GM12878 (cell line): ENCODE data around the gene ADAMTSL1. TPM values are rescaled to one million over a fixed set of nuclear protein-coding genes. Genes with fewer than 3 reads are reported as not detected.

Experiments used
- ATAC-seq: fragments of 200-7000 bp; cut with Tn5 transposase; 3 replicates; pipeline ENCODE4 v1.9.1; 2020; ENCODE audit warnings: mild to moderate bottlenecking, moderate library complexity
- BruUV-seq: library from RNA; stranded (reverse); fragments of 400-500 nt; replicated peaks from 2 replicates; lab custom pipeline; 2021; lab: Mats Ljungman, UMichigan
- CTCF ChIA-PET: fragments of 300-600 bp; sonication (Branson Sonifier 250); formaldehyde crosslinking; extraction: SDS; loops from one replicate; lab custom pipeline; 2021; ENCODE audit warnings: inconsistent platforms; lab: Yijun Ruan, JAX
- POLR2A ChIA-PET: fragments of 350-600 bp; formaldehyde crosslinking; extraction: SDS; loops from one replicate; lab custom pipeline; 2021; ENCODE audit warnings: inconsistent platforms; lab: Charles Lee
- RAD21 ChIA-PET: fragments of 300-600 bp; sonication (Branson Sonifier 250); formaldehyde crosslinking; loops from one replicate; lab custom pipeline; 2023; ENCODE audit warnings: antibody characterized with exemption; ENCODE audit not compliant: unreplicated experiment; lab: Charles Lee
- SMC1A ChIA-PET: fragments of 300-600 bp; sonication (Branson Sonifier 250); formaldehyde crosslinking; loops from one replicate; lab custom pipeline; 2023; ENCODE audit not compliant: unreplicated experiment, uncharacterized antibody; lab: Charles Lee
- DNase-seq: peaks from one replicate; pipeline ENCODE4 v3.0.0-alpha.2; 2011; ENCODE audit warnings: low read depth, low spot score
- FAIRE-seq: peaks from 3 replicates; lab custom pipeline; 2011; peaks lifted over from hg19 to GRCh38; lab: Jason Lieb, UNC
- H2AFZ ChIP-seq: 2 replicates; pipeline ENCODE4 v1.6.0; 2011; ENCODE audit warnings: low read depth, low read length, control low read depth; ENCODE audit not compliant: control insufficient read depth
- H3K27ac ChIP-seq: 2 replicates; pipeline ENCODE4 v1.5.1; 2011; ENCODE audit warnings: control low read depth; ENCODE audit not compliant: control insufficient read depth, insufficient read depth
- H3K27me3 ChIP-seq, 2 experiments: replicated peaks in 1 of 2; 2 replicates each; pipeline versions ENCODE4 v1.6.0 to v1.6.1; 2011; ENCODE audit warnings: low read length in 1 of 2; ENCODE audit not compliant: control insufficient read depth in 2 of 2, insufficient read depth in 2 of 2
- H3K36me3 ChIP-seq, 2 experiments: 2 replicates each; pipeline ENCODE4 v1.5.1; 2011; ENCODE audit warnings: low read length in 1 of 2; ENCODE audit not compliant: control insufficient read depth in 2 of 2, insufficient read depth in 2 of 2
- H3K4me1 ChIP-seq: 2 replicates; pipeline ENCODE4 v1.6.1; 2011; ENCODE audit warnings: mild to moderate bottlenecking, low read length, moderate library complexity, mixed read lengths; ENCODE audit not compliant: control insufficient read depth, insufficient read depth
- H3K4me2 ChIP-seq: 2 replicates; pipeline ENCODE4 v1.6.0; 2011; ENCODE audit warnings: control low read depth; ENCODE audit not compliant: control insufficient read depth, insufficient read depth
- H3K4me3 ChIP-seq: fragments of 200-600 bp; sonication (generic); 2 replicates; pipeline ENCODE4 v1.5.1; 2016
- H3K79me2 ChIP-seq: 2 replicates; pipeline ENCODE4 v1.6.0; 2011; ENCODE audit warnings: low read length; ENCODE audit not compliant: control insufficient read depth, insufficient read depth
- H3K9ac ChIP-seq: 2 replicates; pipeline ENCODE4 v1.8.0; 2011; ENCODE audit warnings: low read length, control low read depth, mixed read lengths; ENCODE audit not compliant: control insufficient read depth, insufficient read depth
- H3K9me3 ChIP-seq: replicated peaks from 3 replicates; pipeline ENCODE4 v1.5.1; 2011; ENCODE audit warnings: mild to moderate bottlenecking, low read length; ENCODE audit not compliant: control insufficient read depth, insufficient read depth
- H4K20me1 ChIP-seq: 2 replicates; pipeline ENCODE4 v1.6.0; 2011; ENCODE audit not compliant: control insufficient read depth, insufficient read depth
- ASH2L ChIP-seq: fragments of 300-600, 200-600 bp; sonication (generic); IDR thresholded peaks from 2 replicates; pipeline ENCODE4 v1.6.1; 2017; ENCODE audit warnings: low read depth, mild to moderate bottlenecking, borderline replicate concordance
- CEBPB ChIP-seq, 2 experiments: fragments of 150-350 bp in 1 of 2; IDR thresholded peaks; 2 replicates each; pipeline ENCODE4 v1.6.1; 2012 to 2014; ENCODE audit warnings: low read depth in 2 of 2, low read length in 2 of 2, borderline replicate concordance in 1 of 2, inconsistent platforms in 1 of 2
- CHD2 ChIP-seq: IDR thresholded peaks from 2 replicates; pipeline ENCODE4 v1.6.1; 2011; ENCODE audit warnings: low read depth, low read length, improper control_type of control experiment, borderline replicate concordance
- FOXK2 ChIP-seq: fragments of 450-650 bp; IDR thresholded peaks from 2 replicates; pipeline ENCODE4 v1.6.1; 2017; ENCODE audit warnings: mild to moderate bottlenecking, moderate library complexity
- IKZF2 ChIP-seq, 2 experiments: fragments of 450-650 bp; IDR thresholded peaks; 2 replicates each; pipeline ENCODE4 v1.6.1; 2017; ENCODE audit warnings: mild to moderate bottlenecking in 2 of 2, moderate library complexity in 2 of 2
- NR2C1 ChIP-seq: fragments of 450-650 bp; IDR thresholded peaks from 2 replicates; pipeline ENCODE4 v1.6.1; 2017; ENCODE audit warnings: antibody characterized with exemption, mild to moderate bottlenecking, moderate library complexity
- NR2C2 ChIP-seq: IDR thresholded peaks from 2 replicates; pipeline ENCODE4 v1.6.1; 2011; ENCODE audit warnings: borderline replicate concordance, low read depth; ENCODE audit not compliant: control insufficient read depth, insufficient read length
- NR2F1 ChIP-seq: fragments of 450-650 bp; conservative IDR thresholded peaks from 2 replicates; pipeline ENCODE4 v1.6.1; 2017; ENCODE audit warnings: mild to moderate bottlenecking
- RAD21 ChIP-seq: IDR thresholded peaks from 2 replicates; pipeline ENCODE4 v1.6.1; 2011; ENCODE audit warnings: mild to moderate bottlenecking, low read depth, low read length, moderate library complexity; ENCODE audit not compliant: insufficient read depth
- RCOR1 ChIP-seq: conservative IDR thresholded peaks from 2 replicates; pipeline ENCODE4 v1.6.1; 2012; ENCODE audit warnings: low read depth, low read length, improper control_type of control experiment
- SP1 ChIP-seq: IDR thresholded peaks from one replicate; pipeline ENCODE4 v1.6.1; 2011; ENCODE audit warnings: low read depth, low read length
- TAF1 ChIP-seq: IDR thresholded peaks from 2 replicates; pipeline ENCODE4 v1.6.1; 2011; ENCODE audit warnings: mild to moderate bottlenecking, low read depth, low read length, borderline replicate concordance
- TCF3 ChIP-seq: IDR thresholded peaks from 2 replicates; pipeline ENCODE4 v1.6.1; 2012; ENCODE audit warnings: low read depth, mild to moderate bottlenecking, low read length, borderline replicate concordance; ENCODE audit not compliant: insufficient read depth
- ZNF217 ChIP-seq: fragments of 450-650 bp; IDR thresholded peaks from 2 replicates; pipeline ENCODE4 v1.6.1; 2017; ENCODE audit warnings: antibody characterized with exemption, mild to moderate bottlenecking
- ZZZ3 ChIP-seq: IDR thresholded peaks from 2 replicates; pipeline ENCODE4 v1.6.1; 2011; ENCODE audit warnings: low read depth; ENCODE audit not compliant: control insufficient read depth, insufficient read length
- WGBS: methylation state at CpG from one replicate; pipeline ENCODE4 v1.1.6; 2016; ENCODE audit warnings: low lambda C conversion rate; ENCODE audit not compliant: insufficient replicate concordance, insufficient coverage; ENCODE audit errors: missing lambda C conversion rate; 5-methylcytosine and 5-hydroxymethylcytosine counted together
- in situ Hi-C: fragments of 300-500 bp; cut with MboI; formaldehyde crosslinking; loops from 9 replicates; pipeline ENCODE4 v1.14.3; 2018; ENCODE audit warnings: mixed read lengths
- intact Hi-C: fragments of 100-400 bp; cut with micrococcal nuclease; formaldehyde crosslinking; loops from one replicate; pipeline ENCODE4 v1.14.2; 2022; ENCODE audit not compliant: unreplicated experiment
- polyA plus RNA-seq, 11 experiments: library from polyadenylated mRNA; depleted of rRNA in 4 of 11; unstranded in 6 of 11; stranded (reverse) in 5 of 11; fragments of >200 nt; fragmentation: Nextera tagmentation in 4 of 11; fragmentation: Illumina TruSeq in 1 of 11; extraction: Ambion mirVana in 4 of 11; extraction: Trizol in 1 of 11; gene quantifications; 1 replicate in 1 of 11; 2 replicates in 10 of 11; pipeline versions ENCODE4 v1.2.1 to v1.2.3, GENCODE V29; 2011 to 2016; ENCODE audit warnings: inconsistent platforms in 2 of 11, missing spikeins in 2 of 11, low read depth in 1 of 11
- total RNA-seq, 4 experiments: library from RNA; depleted of rRNA in 3 of 4; stranded (reverse); fragments of >200 nt in 3 of 4; fragmentation: Illumina TruSeq in 1 of 4; extraction: Trizol in 1 of 4; gene quantifications; 2 replicates each; pipeline versions ENCODE4 v1.2.1 to v1.2.3, GENCODE V29; 2013 to 2021

ADAMTSL1 gene
- total and polyA plus RNA-seq, 10 of the 15 experiments (the other 5 are each of a cell fraction or from before 2014, with no cell fraction given), result 0.01 to 0.10 (median 0.07) TPM; not detected in 6

DNA sequence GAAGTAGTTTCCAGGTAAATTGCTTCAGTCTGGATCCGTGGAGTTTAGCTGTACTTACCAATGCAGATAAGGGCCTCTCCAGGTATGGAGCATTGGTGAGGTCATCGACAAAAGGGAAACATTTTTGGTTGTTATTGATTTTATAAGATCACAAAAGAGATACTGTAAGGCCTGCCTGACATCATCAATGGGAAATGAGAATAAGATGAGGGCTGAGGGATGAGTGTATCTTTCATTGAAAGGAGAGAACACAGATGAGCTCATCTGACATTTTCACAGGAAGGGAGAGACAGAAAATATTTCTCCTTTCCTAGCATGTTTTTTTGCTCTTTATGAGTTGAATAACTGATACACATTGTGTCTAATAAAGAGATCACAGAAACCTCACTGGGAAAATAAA is 325.5 kb downstream of the ADAMTSL1 start:
- WGBS, result 0% methylated on average over 2 of the region's 2 CpGs
- H4K20me1 ChIP-seq, result no peaks in the 10 kb centered on the region
- no peaks in the 10 kb centered on the region for H3K9me3 ChIP-seq
- H3K27ac ChIP-seq, result no peak overlapping the region
- no peak overlapping the region for H2AFZ ChIP-seq
- DNase-seq (no peak), ATAC-seq (no peak), FAIRE-seq (no peak)
- intact Hi-C loops, result loop anchor here (10.0 kb wide), 2 partner anchors 225 to 545 kb away; no protein-coding TSS in a partner anchor
- H3K4me1 ChIP-seq, result no peaks in the 10 kb centered on the region
- no peaks in the 10 kb centered on the region for H3K79me2 ChIP-seq
- H3K4me3 ChIP-seq, result no peak overlapping the region
- no peak overlapping the region for H3K9ac ChIP-seq
- no peak for TF ChIP-seq TCF3
- TF ChIP-seq NR2C2, result no peak
- TF ChIP-seq RAD21, result no peak
- no peak for TF ChIP-seq CHD2
- no peak for TF ChIP-seq SP1
- TF ChIP-seq NR2F1, result no peak
- no peak for TF ChIP-seq NR2C1
- no peak for TF ChIP-seq ZNF217
- no peak for TF ChIP-seq IKZF2 (IDR thresholded peaks at IDR 0.05)
- TF ChIP-seq TAF1, result no peak
- no peak for TF ChIP-seq FOXK2
- no peak for TF ChIP-seq RCOR1
- no peak for TF ChIP-seq ZZZ3
- TF ChIP-seq CEBPB (IDR thresholded peaks at IDR 0.05; ENCODE audit: borderline replicate concordance in 1 of 2, low read depth in 2 of 2, low read length in 2 of 2), result no peak
- TF ChIP-seq ASH2L, result no peak
- ChIA-PET POLR2A (no interaction called here), RAD21 (no interaction called here), SMC1A (no interaction called here), CTCF (interaction anchor here (1.0 kb wide), 1 partner anchor 9 kb away, joined by 3 read pairs; no protein-coding TSS in a partner anchor)
- H3K36me3 ChIP-seq, result no peaks in the 10 kb centered on the region
- H3K4me2 ChIP-seq, result no peak overlapping the region
- in situ Hi-C loops, result no loop called here
- no TSS peak for BruUV-seq
- no peaks in the 10 kb centered on the region for H3K27me3 ChIP-seq
